Esophagus muscularis mucosa (tissue), 3 donors: ENCODE measurements around the gene ATP11A.

Source experiments
- POLR2A ChIP-seq: fragments of 450-650 bp; IDR thresholded peaks from one replicate; pipeline ENCODE4 v1.6.1; 2017; ENCODE audit warnings: antibody characterized with exemption, moderate library complexity, mild to moderate bottlenecking, low read depth
- POLR2AphosphoS5 ChIP-seq, 2 donors: sonication (generic); formaldehyde crosslinking; IDR thresholded peaks; one replicate each; pipeline ENCODE4 v1.6.1; 2017; ENCODE audit warnings: antibody characterized with exemption in 2 of 2
- TF ChIP-seq, protein P1 (sequence below), 3 experiments: fragments of 200-600 bp in 2 of 3; fragments of 450-650 bp in 1 of 3; sonication (generic) in 2 of 3; IDR thresholded peaks; one replicate each; pipeline ENCODE4 v1.5.1; 2017 to 2019; ENCODE audit warnings: antibody characterized with exemption in 3 of 3, mild to moderate bottlenecking in 2 of 3, moderate library complexity in 1 of 3

DNA sequence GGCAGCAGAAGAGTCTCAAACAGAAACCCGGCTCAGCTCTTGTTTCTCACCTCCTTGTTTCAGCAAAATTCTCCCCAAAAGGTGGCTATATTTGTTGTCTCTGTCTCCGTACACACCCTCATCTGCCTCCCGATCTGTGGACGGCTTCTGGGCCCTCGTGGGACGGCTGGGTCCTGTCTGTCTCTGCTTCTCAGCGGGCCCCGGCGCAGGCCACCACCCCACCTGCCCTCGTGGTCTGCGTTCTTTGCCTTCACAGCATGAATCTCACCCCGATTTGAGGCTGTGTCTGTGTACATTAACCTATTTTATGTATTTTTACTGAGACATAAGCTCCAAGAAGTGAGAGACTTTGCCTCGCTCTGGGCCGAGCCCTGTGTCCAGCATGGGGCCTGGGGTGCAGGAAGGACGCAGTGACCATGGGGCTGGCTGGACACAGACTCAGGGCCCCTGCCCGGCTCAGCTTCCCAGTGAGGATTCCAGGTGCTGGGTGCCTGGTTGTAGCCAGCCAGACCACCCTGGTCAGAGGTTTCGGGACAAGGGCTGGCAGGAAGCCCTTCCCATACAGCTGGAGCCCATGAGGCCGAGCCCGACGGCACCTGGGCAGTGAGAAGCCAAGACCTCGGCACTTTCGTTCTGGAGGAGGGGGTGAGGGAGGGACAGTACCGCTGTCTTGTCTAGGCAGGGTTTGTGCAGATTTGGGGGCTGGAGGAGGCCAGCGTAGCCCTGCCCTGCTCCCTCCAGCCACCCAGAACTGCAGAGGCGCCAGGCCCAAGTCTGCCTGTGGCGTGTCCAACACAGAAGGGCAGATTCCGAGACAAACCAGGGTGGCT lies 200.7 kb downstream of the ATP11A start:
- TF ChIP-seq, protein P1, sequence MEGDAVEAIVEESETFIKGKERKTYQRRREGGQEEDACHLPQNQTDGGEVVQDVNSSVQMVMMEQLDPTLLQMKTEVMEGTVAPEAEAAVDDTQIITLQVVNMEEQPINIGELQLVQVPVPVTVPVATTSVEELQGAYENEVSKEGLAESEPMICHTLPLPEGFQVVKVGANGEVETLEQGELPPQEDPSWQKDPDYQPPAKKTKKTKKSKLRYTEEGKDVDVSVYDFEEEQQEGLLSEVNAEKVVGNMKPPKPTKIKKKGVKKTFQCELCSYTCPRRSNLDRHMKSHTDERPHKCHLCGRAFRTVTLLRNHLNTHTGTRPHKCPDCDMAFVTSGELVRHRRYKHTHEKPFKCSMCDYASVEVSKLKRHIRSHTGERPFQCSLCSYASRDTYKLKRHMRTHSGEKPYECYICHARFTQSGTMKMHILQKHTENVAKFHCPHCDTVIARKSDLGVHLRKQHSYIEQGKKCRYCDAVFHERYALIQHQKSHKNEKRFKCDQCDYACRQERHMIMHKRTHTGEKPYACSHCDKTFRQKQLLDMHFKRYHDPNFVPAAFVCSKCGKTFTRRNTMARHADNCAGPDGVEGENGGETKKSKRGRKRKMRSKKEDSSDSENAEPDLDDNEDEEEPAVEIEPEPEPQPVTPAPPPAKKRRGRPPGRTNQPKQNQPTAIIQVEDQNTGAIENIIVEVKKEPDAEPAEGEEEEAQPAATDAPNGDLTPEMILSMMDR (IDR thresholded peaks at IDR 0.05) = no peak
- no peak for TF ChIP-seq POLR2A
- no peak for TF ChIP-seq POLR2AphosphoS5 (IDR thresholded peaks at IDR 0.05)
